ENCODE results near the gene RFWD3.
A peak's percentile ranks its signal among the peaks of the same experiment; 100 is the strongest.
"Not testable (repeated sequence)": the region's sequence is repeated elsewhere in the genome, so short reads cannot be mapped to it uniquely, and the experiment has no call there.

The RFWD3 gene

GRCh38 chr16:74657870-74658642, 8.6 kb downstream of the RFWD3 start:
- Histone ChIP-seq H3K27me3 (ENCODE audit: control insufficient read depth, insufficient read depth, low read length) (no peaks in the 10 kb centered on the region), H2AFZ (no peak overlapping the region), H3K9ac (no peak overlapping the region), H3K4me1 (no peaks in the 10 kb centered on the region), H3K9me3 (ENCODE audit: control insufficient read depth, low read length) (no peaks in the 10 kb centered on the region), H3K4me2 (ENCODE audit: low read length) (no peak overlapping the region), H3K79me2 (peaks cover 29% of the 10 kb centered on the region), H3K36me3 (ENCODE audit: control insufficient read depth, insufficient read depth, low read length) (no peaks in the 10 kb centered on the region), H3K4me3 (ENCODE audit: low read depth, low read length) (no peak overlapping the region), H3K27ac (no peak overlapping the region)
- TF ChIP-seq, protein P1, sequence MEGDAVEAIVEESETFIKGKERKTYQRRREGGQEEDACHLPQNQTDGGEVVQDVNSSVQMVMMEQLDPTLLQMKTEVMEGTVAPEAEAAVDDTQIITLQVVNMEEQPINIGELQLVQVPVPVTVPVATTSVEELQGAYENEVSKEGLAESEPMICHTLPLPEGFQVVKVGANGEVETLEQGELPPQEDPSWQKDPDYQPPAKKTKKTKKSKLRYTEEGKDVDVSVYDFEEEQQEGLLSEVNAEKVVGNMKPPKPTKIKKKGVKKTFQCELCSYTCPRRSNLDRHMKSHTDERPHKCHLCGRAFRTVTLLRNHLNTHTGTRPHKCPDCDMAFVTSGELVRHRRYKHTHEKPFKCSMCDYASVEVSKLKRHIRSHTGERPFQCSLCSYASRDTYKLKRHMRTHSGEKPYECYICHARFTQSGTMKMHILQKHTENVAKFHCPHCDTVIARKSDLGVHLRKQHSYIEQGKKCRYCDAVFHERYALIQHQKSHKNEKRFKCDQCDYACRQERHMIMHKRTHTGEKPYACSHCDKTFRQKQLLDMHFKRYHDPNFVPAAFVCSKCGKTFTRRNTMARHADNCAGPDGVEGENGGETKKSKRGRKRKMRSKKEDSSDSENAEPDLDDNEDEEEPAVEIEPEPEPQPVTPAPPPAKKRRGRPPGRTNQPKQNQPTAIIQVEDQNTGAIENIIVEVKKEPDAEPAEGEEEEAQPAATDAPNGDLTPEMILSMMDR (IDR thresholded peaks at IDR 0.05), result no peak

GRCh38 chr16:74654536-74655050, 12.1 kb downstream of the RFWD3 start:
- no peaks in the 10 kb centered on the region for H3K9me3 ChIP-seq (ENCODE audit: control insufficient read depth, low read length)
- peaks cover 27% of the 10 kb centered on the region for H3K79me2 ChIP-seq
- H3K27ac ChIP-seq, result no peak overlapping the region
- TF ChIP-seq, protein P1 (IDR thresholded peaks at IDR 0.05), result no peak
- H3K36me3 ChIP-seq (ENCODE audit: control insufficient read depth, insufficient read depth, low read length), result no peaks in the 10 kb centered on the region
- H2AFZ ChIP-seq, result no peak overlapping the region
- H3K4me1 ChIP-seq, result peaks cover 6% of the 10 kb centered on the region
- H3K9ac ChIP-seq, result no peak overlapping the region
- no peaks in the 10 kb centered on the region for H3K27me3 ChIP-seq (ENCODE audit: control insufficient read depth, insufficient read depth, low read length)
- H3K4me3 ChIP-seq (ENCODE audit: low read depth, low read length), result no peak overlapping the region
- no peak overlapping the region for H3K4me2 ChIP-seq (ENCODE audit: low read length)

DNA sequence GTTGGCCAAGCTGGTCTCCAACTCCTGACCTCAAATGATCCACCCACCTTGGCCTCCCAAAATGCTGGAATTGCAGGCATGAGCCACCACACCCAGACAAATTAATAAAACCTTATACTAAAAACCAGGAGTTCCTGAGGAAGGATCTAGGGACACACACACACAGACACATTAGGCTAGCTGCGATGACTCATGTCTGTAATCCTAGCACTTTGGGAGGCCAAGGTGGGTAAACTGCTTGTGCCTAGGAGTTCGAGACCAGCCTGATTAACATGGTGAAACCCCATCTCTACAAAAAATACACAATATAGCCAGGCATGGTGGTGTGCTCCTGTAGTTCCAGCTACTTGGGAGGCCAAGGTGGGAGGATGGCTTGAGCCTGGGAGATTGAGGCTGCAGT, 13.8 kb downstream of the RFWD3 start:
- H3K4me1 ChIP-seq; H3K9me3 ChIP-seq (ENCODE audit: control insufficient read depth, low read length); H3K36me3 ChIP-seq (ENCODE audit: control insufficient read depth, insufficient read depth, low read length); H3K27ac ChIP-seq; H3K27me3 ChIP-seq (ENCODE audit: control insufficient read depth, insufficient read depth, low read length); H3K9ac ChIP-seq; H3K4me2 ChIP-seq (ENCODE audit: low read length); H2AFZ ChIP-seq; H3K4me3 ChIP-seq (ENCODE audit: low read depth, low read length): not testable (repeated sequence)
- peaks cover 14% of the 10 kb centered on the region for H3K79me2 ChIP-seq

- H3K27ac ChIP-seq, result peak overlapping the region; percentile 8
- no peak overlapping the region for H3K4me3 ChIP-seq (ENCODE audit: low read depth, low read length)
- H3K79me2 ChIP-seq, result peaks cover 17% of the 10 kb centered on the region
- no peaks in the 10 kb centered on the region for H3K27me3 ChIP-seq (ENCODE audit: control insufficient read depth, insufficient read depth, low read length)
- peaks cover 6% of the 10 kb centered on the region for H3K4me1 ChIP-seq
- H2AFZ ChIP-seq, result no peak overlapping the region
- TF ChIP-seq, protein P1 (IDR thresholded peaks at IDR 0.05), result no peak
- no peak overlapping the region for H3K4me2 ChIP-seq (ENCODE audit: low read length)
- no peak overlapping the region for H3K9ac ChIP-seq
- H3K9me3 ChIP-seq (ENCODE audit: control insufficient read depth, low read length), result no peaks in the 10 kb centered on the region
- no peaks in the 10 kb centered on the region for H3K36me3 ChIP-seq (ENCODE audit: control insufficient read depth, insufficient read depth, low read length)
Measured at GRCh38 chr16:74652249-74652648, 14.4 kb downstream of the RFWD3 start.

GRCh38 chr16:74651841-74652240, 14.8 kb downstream of the RFWD3 start:
- no peak overlapping the region for H2AFZ ChIP-seq
- H3K4me1 ChIP-seq, result peaks cover 6% of the 10 kb centered on the region
- peak overlapping the region; percentile 8 for H3K27ac ChIP-seq
- H3K9ac ChIP-seq, result no peak overlapping the region
- no peaks in the 10 kb centered on the region for H3K9me3 ChIP-seq (ENCODE audit: control insufficient read depth, low read length)
- no peaks in the 10 kb centered on the region for H3K27me3 ChIP-seq (ENCODE audit: control insufficient read depth, insufficient read depth, low read length)
- no peak overlapping the region for H3K4me2 ChIP-seq (ENCODE audit: low read length)
- TF ChIP-seq, protein P1 (IDR thresholded peaks at IDR 0.05), result no peak
- no peak overlapping the region for H3K4me3 ChIP-seq (ENCODE audit: low read depth, low read length)
- H3K79me2 ChIP-seq, result peaks cover 17% of the 10 kb centered on the region
- no peaks in the 10 kb centered on the region for H3K36me3 ChIP-seq (ENCODE audit: control insufficient read depth, insufficient read depth, low read length)
